Measurements from ENCODE around the gene DMKN.
"Not testable (repeated sequence)": the region's sequence is repeated elsewhere in the genome, so short reads cannot be mapped to it uniquely, and the experiment has no call there.

DNA sequence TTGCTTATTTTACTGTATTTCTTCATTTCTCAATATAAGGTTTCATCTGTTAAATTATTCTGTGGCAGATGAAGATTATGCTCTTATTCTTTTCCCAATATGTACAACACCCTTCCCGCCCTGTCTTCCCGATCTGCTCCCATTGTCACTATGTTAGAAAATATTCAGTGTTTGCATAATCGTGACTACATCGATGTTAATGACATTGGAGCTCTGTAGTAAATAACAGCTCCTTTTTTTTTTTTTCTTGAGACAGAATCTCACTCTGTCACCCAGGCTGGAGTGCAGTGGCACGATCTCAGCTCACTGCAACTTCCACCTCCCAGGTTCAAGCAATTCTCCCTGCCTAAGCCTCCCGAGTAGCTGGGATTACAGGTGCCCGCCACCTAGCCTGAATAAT lies 50.5 kb downstream of the DMKN start:
- TF ChIP-seq ZNF274 (IDR thresholded peaks at IDR 0.05; ENCODE audit: low read depth, low read length); SUZ12 (IDR thresholded peaks at IDR 0.05; ENCODE audit: extremely low read depth, insufficient read depth, insufficient read length); YY1 (IDR thresholded peaks at IDR 0.05; ENCODE audit: insufficient read depth, insufficient read length): not testable (repeated sequence)
